Right lobe of liver (tissue), 6 donors: ENCODE data around the gene LIMCH1. TPM values are rescaled to one million over a fixed set of nuclear protein-coding genes. Genes with fewer than 3 reads are reported as not detected.

Source experiments
- ATAC-seq, 4 donors: fragments of 200-7000 bp; cut with Tn5 transposase; one replicate each; pipeline ENCODE4 v1.9.1; 2020; ENCODE audit warnings: mild to moderate bottlenecking in 4 of 4, moderate library complexity in 4 of 4
- DNase-seq, 3 donors: peaks; one replicate each; pipeline ENCODE4 v3.0.0-alpha.2; 2020
- H3K27ac ChIP-seq, 3 donors: fragments of 200-600 bp; one replicate each; pipeline ENCODE4 v1.8.0; 2022
- H3K27me3 ChIP-seq, 2 donors: fragments of 200-600 bp; one replicate each; pipeline ENCODE4 v1.8.0; 2022
- H3K36me3 ChIP-seq, 4 donors: fragments of 200-600 bp; sonication (generic) in 1 of 4; one replicate each; pipeline versions ENCODE4 v1.5.1 to v1.8.0; 2017 to 2022; ENCODE audit warnings: control low read depth in 1 of 4
- H3K4me1 ChIP-seq, 4 donors: fragments of 200-600 bp; sonication (generic) in 1 of 4; one replicate each; pipeline versions ENCODE4 v1.5.1 to v1.8.0; 2017 to 2022; ENCODE audit warnings: control low read depth in 1 of 4
- H3K4me3 ChIP-seq, 3 donors: fragments of 200-600 bp; one replicate each; pipeline ENCODE4 v1.8.0; 2022
- H3K9me3 ChIP-seq, 4 donors: fragments of 200-600 bp; sonication (generic) in 1 of 4; one replicate each; pipeline versions ENCODE4 v1.5.1 to v1.8.0; 2017 to 2022; ENCODE audit warnings: control low read depth in 1 of 4
- POLR2A ChIP-seq: fragments of 450-650 bp; IDR thresholded peaks from one replicate; pipeline ENCODE4 v1.6.1; 2017; ENCODE audit warnings: antibody characterized with exemption, mild to moderate bottlenecking
- WGBS: methylation state at CpG from one replicate; pipeline ENCODE4 v1.1.6; 2018; ENCODE audit warnings: low coverage, low lambda C conversion rate; ENCODE audit not compliant: insufficient coverage; ENCODE audit errors: missing lambda C conversion rate; 5-methylcytosine and 5-hydroxymethylcytosine counted together
- intact Hi-C, 2 donors: fragments of 100-400 bp; cut with DNase I; formaldehyde crosslinking; loops; one replicate each; pipeline versions ENCODE4 v1.11.2 to v1.14.1; 2022
- total RNA-seq, 6 experiments: library from RNA; depleted of rRNA in 2 of 6; stranded (reverse); fragments of >200 nt in 2 of 6; fragmentation: NEBNext Ultra II Directional in 3 of 6; extraction: Animal tissue kit (Norgen Biotek cat#: 25700) in 3 of 6; gene quantifications; one replicate each; pipeline versions ENCODE4 v1.1.0 to v1.2.4, GENCODE V29; 2016 to 2023
- TF ChIP-seq, protein P1 (sequence below), 4 donors: fragments of 200-600 bp in 3 of 4; fragments of 450-650 bp in 1 of 4; IDR thresholded peaks; one replicate each; pipeline versions ENCODE4 v1.5.1 to v1.8.0; 2016 to 2022; ENCODE audit warnings: antibody characterized with exemption in 4 of 4, mild to moderate bottlenecking in 2 of 4
- donor health status: DM: no; HTN: yes; CAD: no.
- donor health status: DM: no; HTN: no; CAD: no.
- donor health status: DM: no; HTN: no; CAD: no.
- donor health status: DM: no; HTN: yes; CAD: no.
- donor health status: DM: no; HTN: yes; CAD: no.

LIMCH1 gene
- total RNA-seq, 6 experiments from 2014 or later = 8.3 to 26.9 (median 12.9) TPM

DNA sequence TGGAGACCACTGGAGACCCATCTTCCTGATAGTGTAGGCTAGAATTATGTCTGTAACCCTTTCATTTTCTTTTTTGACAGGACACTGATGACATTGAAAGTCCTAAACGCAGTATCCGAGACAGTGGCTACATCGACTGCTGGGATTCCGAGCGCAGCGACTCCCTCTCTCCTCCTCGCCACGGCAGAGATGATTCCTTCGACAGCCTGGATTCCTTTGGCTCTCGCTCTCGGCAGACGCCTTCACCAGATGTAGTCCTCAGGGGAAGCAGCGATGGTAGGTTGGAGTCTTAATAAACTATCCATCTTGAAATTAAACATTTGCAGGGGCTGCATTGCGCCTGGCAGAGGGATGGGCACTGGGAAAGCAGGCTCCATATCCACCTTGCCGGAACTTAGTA lies 75.4 kb downstream of the LIMCH1 start:
- TF ChIP-seq, protein P1, sequence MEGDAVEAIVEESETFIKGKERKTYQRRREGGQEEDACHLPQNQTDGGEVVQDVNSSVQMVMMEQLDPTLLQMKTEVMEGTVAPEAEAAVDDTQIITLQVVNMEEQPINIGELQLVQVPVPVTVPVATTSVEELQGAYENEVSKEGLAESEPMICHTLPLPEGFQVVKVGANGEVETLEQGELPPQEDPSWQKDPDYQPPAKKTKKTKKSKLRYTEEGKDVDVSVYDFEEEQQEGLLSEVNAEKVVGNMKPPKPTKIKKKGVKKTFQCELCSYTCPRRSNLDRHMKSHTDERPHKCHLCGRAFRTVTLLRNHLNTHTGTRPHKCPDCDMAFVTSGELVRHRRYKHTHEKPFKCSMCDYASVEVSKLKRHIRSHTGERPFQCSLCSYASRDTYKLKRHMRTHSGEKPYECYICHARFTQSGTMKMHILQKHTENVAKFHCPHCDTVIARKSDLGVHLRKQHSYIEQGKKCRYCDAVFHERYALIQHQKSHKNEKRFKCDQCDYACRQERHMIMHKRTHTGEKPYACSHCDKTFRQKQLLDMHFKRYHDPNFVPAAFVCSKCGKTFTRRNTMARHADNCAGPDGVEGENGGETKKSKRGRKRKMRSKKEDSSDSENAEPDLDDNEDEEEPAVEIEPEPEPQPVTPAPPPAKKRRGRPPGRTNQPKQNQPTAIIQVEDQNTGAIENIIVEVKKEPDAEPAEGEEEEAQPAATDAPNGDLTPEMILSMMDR (IDR thresholded peaks at IDR 0.05) = no peak
- no peak for TF ChIP-seq POLR2A
- Histone ChIP-seq H3K27ac (no peak overlapping the region), H3K4me3 (no peak overlapping the region), H3K36me3 (no peaks in the 10 kb centered on the region), H3K4me1 (peaks cover 0 to 13% (median 0%) of the 10 kb centered on the region in 4 donors), H3K27me3 (no peaks in the 10 kb centered on the region), H3K9me3 (no peaks in the 10 kb centered on the region)
- no peak for DNase-seq
- WGBS = 64% methylated on average over 10 of the region's 15 CpGs
- ATAC-seq = no peak
- intact Hi-C loops = no loop called here

DNA sequence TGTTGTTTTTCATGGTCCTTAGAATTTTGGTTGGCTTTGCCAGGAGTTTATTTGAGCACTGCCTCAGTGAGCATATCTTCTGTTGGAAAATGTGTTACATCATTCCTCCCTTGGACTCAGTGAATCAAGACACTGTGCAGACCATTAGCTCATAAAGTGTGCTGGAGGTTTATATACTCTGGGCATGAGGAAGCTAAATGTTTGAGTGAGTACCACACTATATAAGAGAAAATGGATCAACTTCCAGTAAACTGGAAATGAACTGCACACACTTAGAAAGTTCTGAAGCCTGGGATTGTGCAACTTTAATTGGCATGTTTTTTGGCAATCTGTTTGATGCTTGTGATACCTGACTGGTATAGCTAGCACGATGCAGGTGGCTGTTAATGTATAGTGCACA lies 75.9 kb downstream of the LIMCH1 start:
- intact Hi-C loops = no loop called here
- Histone ChIP-seq H3K27ac (no peak overlapping the region), H3K27me3 (no peaks in the 10 kb centered on the region), H3K36me3 (no peaks in the 10 kb centered on the region), H3K4me1 (peaks cover 0 to 13% (median 0%) of the 10 kb centered on the region in 4 donors), H3K4me3 (no peak overlapping the region), H3K9me3 (no peaks in the 10 kb centered on the region)
- no peak for TF ChIP-seq POLR2A
- TF ChIP-seq, protein P1 (IDR thresholded peaks at IDR 0.05) = no peak
- ATAC-seq (no peak), DNase-seq (no peak)
- WGBS = 56% methylated on average over 1 of the region's 1 CpG

DNA sequence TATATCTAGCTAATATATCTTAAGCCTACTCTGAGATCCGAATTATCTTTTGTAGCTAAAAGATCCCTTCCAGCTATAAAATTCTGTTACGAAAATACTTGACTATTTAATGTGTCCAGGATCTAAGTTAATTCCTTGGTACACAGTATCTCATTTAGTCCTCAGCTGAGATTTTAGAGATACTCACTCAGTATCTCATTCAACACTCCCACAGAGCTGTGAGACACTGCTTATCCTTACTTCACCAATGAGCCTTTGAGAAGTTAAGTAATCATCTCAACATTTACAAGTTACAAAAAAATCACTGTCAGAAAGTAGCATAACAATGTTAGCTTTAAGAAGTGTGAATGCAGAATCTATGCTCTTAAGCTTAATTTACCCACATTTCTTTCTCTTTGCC lies 76.6 kb downstream of the LIMCH1 start:
- ATAC-seq (no peak), DNase-seq (no peak)
- Histone ChIP-seq H3K4me1 (peaks cover 0 to 13% (median 0%) of the 10 kb centered on the region in 4 donors), H3K4me3 (no peak overlapping the region), H3K27ac (no peak overlapping the region), H3K9me3 (no peaks in the 10 kb centered on the region), H3K36me3 (peaks cover 0 to 5% (median 2%) of the 10 kb centered on the region in 4 donors), H3K27me3 (no peaks in the 10 kb centered on the region)
- intact Hi-C loops = no loop called here
- 84% methylated on average over 2 of the region's 2 CpGs for WGBS
- no peak for TF ChIP-seq POLR2A
- TF ChIP-seq, protein P1 (IDR thresholded peaks at IDR 0.05) = no peak

DNA sequence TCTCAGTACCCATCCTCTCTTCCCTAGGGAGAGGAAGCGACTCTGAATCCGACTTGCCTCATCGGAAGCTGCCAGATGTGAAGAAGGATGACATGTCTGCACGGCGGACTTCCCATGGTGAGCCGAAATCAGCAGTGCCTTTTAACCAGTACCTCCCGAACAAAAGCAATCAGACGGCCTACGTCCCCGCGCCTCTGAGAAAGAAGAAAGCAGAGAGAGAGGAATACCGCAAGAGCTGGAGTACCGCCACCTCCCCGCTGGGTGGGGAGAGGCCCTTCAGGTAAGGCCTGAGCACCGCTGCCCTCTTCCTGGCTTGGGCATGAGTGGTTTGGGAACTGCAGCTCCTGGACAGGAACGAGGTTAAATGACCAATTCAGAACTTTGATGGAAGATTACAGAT lies 81.2 kb downstream of the LIMCH1 start:
- Histone ChIP-seq H3K4me3 (no peak overlapping the region), H3K9me3 (no peaks in the 10 kb centered on the region), H3K27me3 (no peaks in the 10 kb centered on the region), H3K36me3 (peaks cover 0 to 5% (median 2%) of the 10 kb centered on the region in 4 donors), H3K27ac (no peak overlapping the region), H3K4me1 (no peaks in the 10 kb centered on the region)
- WGBS = 84% methylated on average over 13 of the region's 16 CpGs
- intact Hi-C loops = no loop called here
- ATAC-seq (no peak), DNase-seq (no peak)
- TF ChIP-seq, protein P1 (IDR thresholded peaks at IDR 0.05) = no peak
